Measurements from ENCODE around the gene PAGE2B. TPM values are rescaled to one million over a fixed set of nuclear protein-coding genes. Genes with fewer than 3 reads are reported as not detected.

Gene PAGE2B
- total RNA-seq = not detected

GRCh38 chrX:55074851-55075467 is at the start of gene PAGE2B:
Gene PAGE2B, plus strand, starts transcription at chrX:55075030. Its CDS starts 1,012 bp downstream, at chrX:55076042.

GRCh38 chrX:55030271-55031205 is 44.3 kb upstream of the PAGE2B start, which contains the start of gene ALAS2:
Gene ALAS2, minus strand, starts transcription at chrX:55030977. Its CDS starts 4,977 bp downstream, at chrX:55026000.

GRCh38 chrX:55088795-55089489 is 14.1 kb downstream of the PAGE2B start, which contains the start of gene PAGE2:
Gene PAGE2, plus strand, starts transcription at chrX:55089018. Its CDS starts 1,003 bp downstream, at chrX:55090021.

Other genes with a start within 250 kb of the PAGE2B start
- 1 to 10 TPM; 4.8 to 6.7 TPM for gene TRO, start 154.2 kb upstream of the PAGE2B start, total RNA-seq
- gene PFKFB1, start 80.8 kb upstream of the PAGE2B start, total RNA-seq = under 1 TPM in 1 of 2 donors, not detected in 1; under 0.01 TPM
- 10 to 100 TPM in 1 of 2 donors, 1 to 10 TPM in 1; 9.3 to 16.0 TPM for gene APEX2, start 74.7 kb upstream of the PAGE2B start, total RNA-seq
- not detected for gene ALAS2, start 44.1 kb upstream of the PAGE2B start, total RNA-seq
- gene PAGE2, start 14.0 kb downstream of the PAGE2B start, total RNA-seq = not detected
- not detected for gene PAGE5, start 145.3 kb downstream of the PAGE2B start, total RNA-seq
- not detected for gene PAGE3, start 189.9 kb downstream of the PAGE2B start, total RNA-seq